Upper lobe of left lung (tissue), 6 donors: ENCODE data around the gene TMTC2. TPM values are rescaled to one million over a fixed set of nuclear protein-coding genes. Genes with fewer than 3 reads are reported as not detected.

Experiments used
- ATAC-seq, 2 donors: fragments of 200-7000 bp; cut with Tn5 transposase; one replicate each; pipeline ENCODE4 v1.9.1; 2022; ENCODE audit warnings: mild to moderate bottlenecking in 2 of 2, moderate library complexity in 2 of 2; ENCODE audit not compliant: low FRiP score in 2 of 2
- DNase-seq, 2 donors: peaks; one replicate each; pipeline ENCODE4 v3.0.0-alpha.2; 2019 to 2020
- H3K27ac ChIP-seq, 4 donors: fragments of 200-600 bp; sonication (generic); one replicate each; pipeline ENCODE4 v1.5.1; 2016 to 2019
- H3K27me3 ChIP-seq, 4 donors: fragments of 200-600 bp; sonication (generic); one replicate each; pipeline ENCODE4 v1.5.1; 2017 to 2019
- H3K36me3 ChIP-seq, 4 donors: fragments of 200-600 bp; sonication (generic); one replicate each; pipeline ENCODE4 v1.5.1; 2016 to 2019
- H3K4me1 ChIP-seq, 4 donors: fragments of 200-600 bp; sonication (generic); one replicate each; pipeline ENCODE4 v1.5.1; 2018 to 2019
- H3K4me3 ChIP-seq, 4 donors: fragments of 200-600 bp; sonication (generic); one replicate each; pipeline ENCODE4 v1.5.1; 2017 to 2019; ENCODE audit warnings: mild to moderate bottlenecking in 2 of 4, moderate library complexity in 1 of 4
- H3K9me3 ChIP-seq, 4 donors: fragments of 200-600 bp; sonication (generic); one replicate each; pipeline ENCODE4 v1.5.1; 2018 to 2019
- EP300 ChIP-seq, 4 donors: sonication (generic); formaldehyde crosslinking; IDR thresholded peaks; one replicate each; pipeline ENCODE4 v1.5.1; 2017; ENCODE audit warnings: antibody characterized with exemption in 4 of 4, control low read depth in 2 of 4
- POLR2A ChIP-seq, 4 donors: fragments of 450-650 bp; IDR thresholded peaks; one replicate each; pipeline ENCODE4 v1.5.1; 2016 to 2017; ENCODE audit warnings: antibody characterized with exemption in 4 of 4, mild to moderate bottlenecking in 2 of 4
- POLR2AphosphoS5 ChIP-seq, 2 donors: sonication (generic); formaldehyde crosslinking; IDR thresholded peaks; one replicate each; pipeline ENCODE4 v1.5.1; 2017; ENCODE audit warnings: antibody characterized with exemption in 2 of 2
- WGBS, 2 donors: methylation state at CpG; one replicate each; pipeline ENCODE4 v1.1.5; 2017 to 2018; 5-methylcytosine and 5-hydroxymethylcytosine counted together
- total RNA-seq, 6 donors: library from RNA; depleted of rRNA in 4 of 6; stranded (reverse); fragments of >200 nt in 4 of 6; gene quantifications; one replicate each; pipeline versions ENCODE4 v1.1.0 to v1.2.1, GENCODE V29; 2016 to 2021
- TF ChIP-seq, protein P1 (sequence below), 6 experiments: fragments of 450-650 bp in 4 of 6; fragments of 200-600 bp in 2 of 6; sonication (generic) in 2 of 6; IDR thresholded peaks; one replicate each; pipeline ENCODE4 v1.5.1; 2016 to 2019; ENCODE audit warnings: antibody characterized with exemption in 6 of 6
- donor health status: DM: no; HTN: no; CAD: no; lungs with moderate emphysema.
- donor health status: DM: no; HTN: yes; CAD: no; lungs with severe emphysema.

Gene TMTC2
- total RNA-seq, 6 donors from 2014 or later, result 21.2 to 37.7 (median 26.8) TPM

DNA sequence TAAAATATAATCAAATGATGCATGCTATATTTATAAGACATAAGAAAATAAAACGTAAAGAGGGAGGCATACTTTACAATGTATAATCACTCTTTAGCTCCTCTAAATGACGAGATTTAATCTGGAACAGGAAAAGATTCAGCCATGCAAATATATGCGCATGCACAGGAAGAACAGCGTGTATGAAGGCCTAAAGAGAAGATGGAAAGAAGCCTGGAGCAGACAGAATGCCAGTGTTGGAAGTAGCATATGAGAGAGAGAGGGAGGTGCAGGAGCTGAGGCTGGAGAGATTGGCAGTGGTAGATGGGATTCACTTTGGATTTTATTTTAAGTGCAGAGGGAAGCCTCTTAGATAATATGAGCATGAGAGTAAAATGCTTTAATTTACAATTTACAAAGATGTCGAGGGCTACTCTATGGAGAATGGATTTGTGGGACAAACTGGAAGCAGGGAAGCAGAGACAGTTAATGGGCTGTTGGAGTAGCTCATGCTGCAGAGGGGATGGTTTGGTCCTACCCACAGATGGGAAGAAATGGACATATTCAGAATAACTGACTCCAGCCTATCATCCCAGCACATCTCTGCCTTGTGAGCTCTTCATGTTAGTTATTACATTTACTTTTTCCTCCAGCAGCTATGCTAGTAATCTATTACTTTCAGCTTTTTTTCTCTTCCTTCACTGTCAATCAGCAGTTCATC is 411.1 kb downstream of the TMTC2 start:
- no peak for TF ChIP-seq EP300 (IDR thresholded peaks at IDR 0.05)
- no peak for TF ChIP-seq POLR2AphosphoS5 (IDR thresholded peaks at IDR 0.05)
- TF ChIP-seq, protein P1, sequence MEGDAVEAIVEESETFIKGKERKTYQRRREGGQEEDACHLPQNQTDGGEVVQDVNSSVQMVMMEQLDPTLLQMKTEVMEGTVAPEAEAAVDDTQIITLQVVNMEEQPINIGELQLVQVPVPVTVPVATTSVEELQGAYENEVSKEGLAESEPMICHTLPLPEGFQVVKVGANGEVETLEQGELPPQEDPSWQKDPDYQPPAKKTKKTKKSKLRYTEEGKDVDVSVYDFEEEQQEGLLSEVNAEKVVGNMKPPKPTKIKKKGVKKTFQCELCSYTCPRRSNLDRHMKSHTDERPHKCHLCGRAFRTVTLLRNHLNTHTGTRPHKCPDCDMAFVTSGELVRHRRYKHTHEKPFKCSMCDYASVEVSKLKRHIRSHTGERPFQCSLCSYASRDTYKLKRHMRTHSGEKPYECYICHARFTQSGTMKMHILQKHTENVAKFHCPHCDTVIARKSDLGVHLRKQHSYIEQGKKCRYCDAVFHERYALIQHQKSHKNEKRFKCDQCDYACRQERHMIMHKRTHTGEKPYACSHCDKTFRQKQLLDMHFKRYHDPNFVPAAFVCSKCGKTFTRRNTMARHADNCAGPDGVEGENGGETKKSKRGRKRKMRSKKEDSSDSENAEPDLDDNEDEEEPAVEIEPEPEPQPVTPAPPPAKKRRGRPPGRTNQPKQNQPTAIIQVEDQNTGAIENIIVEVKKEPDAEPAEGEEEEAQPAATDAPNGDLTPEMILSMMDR (IDR thresholded peaks at IDR 0.05), result no peak
- no peak for TF ChIP-seq POLR2A (IDR thresholded peaks at IDR 0.05)
- 88 to 91% methylated on average over 5 of the region's 5 CpGs for WGBS, 2 donors
- Histone ChIP-seq H3K36me3 (no peaks in the 10 kb centered on the region), H3K27me3 (no peaks in the 10 kb centered on the region), H3K27ac (no peak overlapping the region), H3K9me3 (no peaks in the 10 kb centered on the region), H3K4me3 (no peak overlapping the region), H3K4me1 (peaks cover 0 to 3% (median 0%) of the 10 kb centered on the region in 4 donors)
- ATAC-seq, result no peak
- no peak for DNase-seq

DNA sequence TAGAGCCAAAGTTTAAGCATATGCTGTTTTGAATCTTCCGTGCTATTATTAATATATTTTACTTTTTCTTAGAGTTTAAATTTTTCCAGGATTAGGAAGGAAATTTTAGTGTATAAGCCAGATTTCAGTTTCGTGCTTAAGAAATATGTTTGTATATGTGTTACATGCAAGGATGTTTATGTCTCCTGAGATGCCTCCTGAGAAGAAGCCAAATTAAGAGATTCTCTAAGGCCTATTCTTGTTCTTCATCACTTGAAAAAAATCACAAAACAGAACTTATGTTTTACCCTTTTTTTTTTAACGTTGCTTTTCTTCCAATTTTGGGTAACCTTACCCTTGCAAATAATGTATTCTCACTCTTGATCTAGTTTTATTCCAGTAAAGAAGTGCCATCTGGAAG is 412.7 kb downstream of the TMTC2 start:
- 77 to 83% methylated on average over 3 of the region's 3 CpGs for WGBS, 2 donors

DNA sequence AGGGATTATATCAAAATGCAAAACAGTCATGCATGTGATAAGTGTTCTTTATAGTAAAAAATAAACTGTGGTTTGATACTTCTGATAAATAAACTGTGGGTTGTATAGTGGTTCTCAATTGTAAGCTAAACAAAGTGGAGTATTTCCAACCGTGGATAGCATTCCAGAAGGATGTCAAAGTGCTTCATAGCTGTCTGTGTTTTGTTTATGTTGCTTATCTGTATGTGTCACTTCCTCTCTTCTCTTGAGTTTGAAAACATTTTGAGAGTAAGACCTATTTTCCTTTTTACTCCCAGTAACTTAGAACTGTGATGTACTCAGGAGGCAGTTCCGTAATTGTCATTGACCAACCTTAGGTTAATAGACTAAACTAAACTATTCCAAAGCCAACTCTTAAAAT is 415.8 kb downstream of the TMTC2 start:
- WGBS, 2 donors, result 47 to 48% methylated on average over 2 of the region's 2 CpGs
- Histone ChIP-seq H3K4me3 (no peak overlapping the region), H3K27me3 (no peaks in the 10 kb centered on the region), H3K36me3 (no peaks in the 10 kb centered on the region), H3K4me1 (peaks cover 0 to 3% (median 0%) of the 10 kb centered on the region in 4 donors), H3K27ac (no peak overlapping the region), H3K9me3 (no peaks in the 10 kb centered on the region)
- DNase-seq (no peak), ATAC-seq (no peak)
- TF ChIP-seq, protein P1 (IDR thresholded peaks at IDR 0.05), result no peak
- TF ChIP-seq POLR2A (IDR thresholded peaks at IDR 0.05), result no peak
- TF ChIP-seq POLR2AphosphoS5 (IDR thresholded peaks at IDR 0.05), result no peak
- no peak for TF ChIP-seq EP300 (IDR thresholded peaks at IDR 0.05)

More for the DNA sequence above, 412.7 kb downstream of the TMTC2 start:
- Histone ChIP-seq H3K36me3 (no peaks in the 10 kb centered on the region), H3K27me3 (no peaks in the 10 kb centered on the region), H3K27ac (no peak overlapping the region), H3K9me3 (no peaks in the 10 kb centered on the region), H3K4me3 (no peak overlapping the region), H3K4me1 (peaks cover 0 to 3% (median 0%) of the 10 kb centered on the region in 4 donors)
- no peak for TF ChIP-seq POLR2AphosphoS5 (IDR thresholded peaks at IDR 0.05)
- TF ChIP-seq EP300 (IDR thresholded peaks at IDR 0.05), result no peak
- TF ChIP-seq, protein P1 (IDR thresholded peaks at IDR 0.05), result no peak
- no peak for TF ChIP-seq POLR2A (IDR thresholded peaks at IDR 0.05)
- no peak for DNase-seq
- no peak for ATAC-seq

DNA sequence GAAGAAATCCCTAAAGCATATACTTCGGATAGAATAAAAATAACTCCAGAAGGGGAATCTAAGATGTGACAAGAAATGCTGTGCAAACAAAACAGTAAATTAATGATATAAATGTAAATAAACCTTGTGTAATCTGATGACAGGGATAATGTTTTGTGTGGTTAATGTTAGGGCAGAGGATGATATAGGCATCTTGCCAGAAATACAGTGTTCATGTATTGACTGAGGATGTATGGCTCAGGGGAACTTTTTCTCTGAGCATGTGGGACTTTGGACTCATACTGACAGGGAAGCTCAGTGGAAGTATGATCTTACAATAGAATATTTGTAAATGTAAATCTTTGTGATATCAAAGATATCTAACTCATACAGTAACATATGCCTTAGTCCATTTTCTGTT is 420.2 kb downstream of the TMTC2 start:
- WGBS, 2 donors, result 74 to 83% methylated on average over 1 of the region's 1 CpG
- Histone ChIP-seq H3K9me3 (no peaks in the 10 kb centered on the region), H3K27ac (no peak overlapping the region), H3K4me1 (peaks cover 0 to under 1% (median 0%) of the 10 kb centered on the region in 4 donors), H3K36me3 (no peaks in the 10 kb centered on the region), H3K4me3 (no peak overlapping the region), H3K27me3 (no peaks in the 10 kb centered on the region)
- no peak for TF ChIP-seq EP300 (IDR thresholded peaks at IDR 0.05)
- TF ChIP-seq POLR2A (IDR thresholded peaks at IDR 0.05), result no peak
- ATAC-seq (no peak), DNase-seq (no peak)

DNA sequence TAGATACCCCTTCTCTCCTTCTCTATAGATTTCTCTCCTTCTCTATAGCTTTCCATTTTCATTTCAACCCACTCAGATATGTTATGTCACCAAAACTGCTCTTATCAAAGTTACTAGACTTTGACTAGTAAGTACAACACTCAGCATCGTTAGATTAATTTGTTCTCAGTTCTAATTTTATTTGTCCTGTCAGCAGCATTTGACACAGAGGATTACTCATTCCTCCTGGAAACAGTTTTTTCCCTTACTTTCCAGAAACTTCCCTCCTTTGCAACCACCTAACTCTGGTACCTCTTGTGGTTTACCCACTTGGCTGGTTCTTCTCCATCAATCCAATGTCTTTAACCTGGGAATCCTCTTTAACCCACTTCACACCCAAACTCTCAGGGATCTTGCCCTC is 423.7 kb downstream of the TMTC2 start:
- no peaks in the 10 kb centered on the region for H3K9me3 ChIP-seq
- no peak for DNase-seq
- H3K4me3 ChIP-seq, result no peak overlapping the region
- no peak for TF ChIP-seq POLR2AphosphoS5 (IDR thresholded peaks at IDR 0.05)
- TF ChIP-seq POLR2A (IDR thresholded peaks at IDR 0.05), result no peak
- TF ChIP-seq, protein P1 (IDR thresholded peaks at IDR 0.05), result no peak
- TF ChIP-seq EP300 (IDR thresholded peaks at IDR 0.05), result no peak
- H3K36me3 ChIP-seq, result no peaks in the 10 kb centered on the region
- no peaks in the 10 kb centered on the region for H3K4me1 ChIP-seq
- 77 to 80% methylated on average over 1 of the region's 1 CpG for WGBS, 2 donors
- H3K27me3 ChIP-seq, result no peaks in the 10 kb centered on the region
- H3K27ac ChIP-seq, result no peak overlapping the region
- no peak for ATAC-seq
